NCI-H2107 treated with DMSO at 0.1 percent for 48 hours (cell line): ENCODE measurements around the gene GTF3C1.
"Not testable (repeated sequence)": the region's sequence is repeated elsewhere in the genome, so short reads cannot be mapped to it uniquely, and the experiment has no call there.

ENCODE experiments used
- DNase-seq: peaks from one replicate; lab custom pipeline; 2025; ENCODE audit not compliant: unreplicated experiment; lab: John Stamatoyannopoulos, UW

GTF3C1 gene, protein sequence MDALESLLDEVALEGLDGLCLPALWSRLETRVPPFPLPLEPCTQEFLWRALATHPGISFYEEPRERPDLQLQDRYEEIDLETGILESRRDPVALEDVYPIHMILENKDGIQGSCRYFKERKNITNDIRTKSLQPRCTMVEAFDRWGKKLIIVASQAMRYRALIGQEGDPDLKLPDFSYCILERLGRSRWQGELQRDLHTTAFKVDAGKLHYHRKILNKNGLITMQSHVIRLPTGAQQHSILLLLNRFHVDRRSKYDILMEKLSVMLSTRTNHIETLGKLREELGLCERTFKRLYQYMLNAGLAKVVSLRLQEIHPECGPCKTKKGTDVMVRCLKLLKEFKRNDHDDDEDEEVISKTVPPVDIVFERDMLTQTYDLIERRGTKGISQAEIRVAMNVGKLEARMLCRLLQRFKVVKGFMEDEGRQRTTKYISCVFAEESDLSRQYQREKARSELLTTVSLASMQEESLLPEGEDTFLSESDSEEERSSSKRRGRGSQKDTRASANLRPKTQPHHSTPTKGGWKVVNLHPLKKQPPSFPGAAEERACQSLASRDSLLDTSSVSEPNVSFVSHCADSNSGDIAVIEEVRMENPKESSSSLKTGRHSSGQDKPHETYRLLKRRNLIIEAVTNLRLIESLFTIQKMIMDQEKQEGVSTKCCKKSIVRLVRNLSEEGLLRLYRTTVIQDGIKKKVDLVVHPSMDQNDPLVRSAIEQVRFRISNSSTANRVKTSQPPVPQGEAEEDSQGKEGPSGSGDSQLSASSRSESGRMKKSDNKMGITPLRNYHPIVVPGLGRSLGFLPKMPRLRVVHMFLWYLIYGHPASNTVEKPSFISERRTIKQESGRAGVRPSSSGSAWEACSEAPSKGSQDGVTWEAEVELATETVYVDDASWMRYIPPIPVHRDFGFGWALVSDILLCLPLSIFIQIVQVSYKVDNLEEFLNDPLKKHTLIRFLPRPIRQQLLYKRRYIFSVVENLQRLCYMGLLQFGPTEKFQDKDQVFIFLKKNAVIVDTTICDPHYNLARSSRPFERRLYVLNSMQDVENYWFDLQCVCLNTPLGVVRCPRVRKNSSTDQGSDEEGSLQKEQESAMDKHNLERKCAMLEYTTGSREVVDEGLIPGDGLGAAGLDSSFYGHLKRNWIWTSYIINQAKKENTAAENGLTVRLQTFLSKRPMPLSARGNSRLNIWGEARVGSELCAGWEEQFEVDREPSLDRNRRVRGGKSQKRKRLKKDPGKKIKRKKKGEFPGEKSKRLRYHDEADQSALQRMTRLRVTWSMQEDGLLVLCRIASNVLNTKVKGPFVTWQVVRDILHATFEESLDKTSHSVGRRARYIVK (N-terminal part only)

DNA sequence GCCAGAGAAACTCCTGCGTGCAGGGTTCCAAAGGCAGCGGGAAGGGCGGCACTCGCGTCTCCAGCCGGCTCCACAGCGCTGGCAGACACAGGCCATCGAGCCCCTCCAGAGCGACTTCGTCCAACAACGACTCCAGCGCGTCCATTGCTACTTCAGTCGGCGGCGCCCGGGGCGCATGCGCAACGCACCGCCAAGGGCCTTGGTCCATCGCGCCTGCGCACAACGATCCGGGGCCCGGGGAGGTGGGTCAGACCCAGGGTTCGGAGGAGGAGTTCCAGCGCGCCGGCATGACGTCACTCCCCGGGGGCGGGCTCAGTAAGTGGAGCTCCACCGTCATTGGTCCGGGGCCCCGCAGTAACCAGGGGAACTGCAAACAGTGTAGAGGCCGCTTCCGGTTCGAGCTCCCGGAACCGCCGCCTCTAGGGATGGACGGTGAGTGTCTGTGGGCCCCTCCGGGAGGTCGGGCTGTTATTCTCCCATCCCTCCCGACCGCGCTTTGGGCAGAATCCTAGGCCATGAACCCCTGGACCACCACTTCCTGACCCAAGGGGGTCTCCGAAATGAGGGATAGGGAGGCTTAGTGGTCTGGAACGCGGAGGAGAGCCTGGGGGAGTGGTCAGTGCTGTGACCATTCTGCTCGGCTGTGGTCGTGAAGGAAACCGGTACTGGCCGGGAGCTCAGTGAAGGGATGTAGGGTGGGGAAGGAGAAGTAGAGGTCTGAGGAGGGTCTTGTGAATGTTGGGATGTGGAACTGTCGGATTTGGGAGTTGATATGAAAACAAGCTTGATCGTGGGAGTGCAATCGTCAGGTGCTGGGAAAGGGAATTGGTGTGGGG, at the start of gene GTF3C1, which contains the start of gene KATNIP:
Gene GTF3C1 (minus strand): TSS at position 168 of the 836 bp plus-strand sequence. CDS start 23 bp downstream, at position 145.
Gene KATNIP (plus strand): TSS at position 399 of the 836 bp plus-strand sequence. CDS start 27 bp downstream, at position 426.
- peak; percentile 88 for DNase-seq

DNA sequence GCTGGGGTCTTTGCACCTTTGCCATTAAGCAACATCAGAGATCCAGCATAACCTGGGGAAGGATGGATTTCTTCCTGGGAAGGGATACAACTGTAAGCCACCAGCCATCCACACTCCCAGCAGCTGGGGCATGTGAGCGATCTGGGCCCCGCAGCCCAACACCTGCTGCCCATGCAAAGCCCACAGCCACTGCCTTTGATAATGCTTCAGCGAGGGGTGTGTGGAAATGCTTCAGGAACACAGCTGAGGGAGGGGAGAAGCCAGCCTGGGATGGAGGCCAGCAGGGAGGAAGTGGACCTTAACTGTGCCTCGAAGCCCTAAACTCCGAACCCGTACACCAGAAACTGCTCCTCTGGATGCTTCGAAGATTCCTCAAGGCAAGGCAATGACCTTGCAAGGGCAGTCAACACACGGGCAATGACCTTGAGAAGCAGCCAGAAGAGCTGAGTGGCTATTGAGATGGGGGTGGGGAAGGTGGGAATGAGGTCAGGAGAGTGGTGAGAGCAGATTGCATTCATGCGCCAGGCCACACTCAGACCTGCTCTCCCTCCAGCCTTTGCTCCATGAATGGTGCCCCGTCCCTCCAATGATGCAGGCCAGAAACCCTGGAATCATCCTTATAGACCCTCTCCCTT, 49.3 kb upstream of the GTF3C1 start:
- DNase-seq, result no peak

DNA sequence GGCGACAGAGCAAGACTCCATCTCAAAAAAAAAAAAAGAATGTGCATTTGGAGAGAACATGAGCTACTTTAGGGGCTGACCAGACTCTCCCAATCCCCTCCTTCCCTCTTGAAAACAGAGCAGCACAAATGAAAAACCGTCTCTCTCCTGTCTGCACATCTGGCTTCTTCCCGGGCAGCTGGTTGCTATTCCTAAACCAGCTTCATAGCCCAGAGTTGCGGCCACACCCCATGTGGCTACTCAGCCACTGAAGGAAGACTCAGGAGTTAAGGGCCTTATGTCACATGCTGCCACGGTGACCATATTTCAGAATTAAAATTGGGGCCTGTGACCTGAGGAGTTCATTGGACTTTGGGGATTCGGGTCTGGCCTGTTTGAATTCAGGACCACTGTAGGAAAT, 48.5 kb upstream of the GTF3C1 start:
- no peak for DNase-seq

DNA sequence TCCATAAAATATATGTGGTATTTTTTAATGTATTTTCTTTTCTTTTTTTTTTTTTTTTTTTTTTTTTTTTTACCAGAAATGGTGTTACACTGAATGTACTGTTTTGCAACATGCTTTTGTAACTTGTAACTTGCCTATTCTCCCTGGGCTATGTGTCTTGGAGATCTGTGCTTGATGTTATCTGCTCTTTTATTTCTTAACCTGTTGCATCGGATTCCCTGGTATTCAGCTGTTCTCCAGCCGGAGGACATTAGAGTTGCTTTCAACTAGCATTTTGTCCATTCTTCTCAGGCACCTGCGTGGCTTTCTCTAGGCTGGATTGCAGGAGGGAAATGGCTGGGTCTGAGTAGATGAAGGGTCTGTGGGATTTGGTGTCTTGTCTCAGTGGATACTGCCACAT, 47.6 kb upstream of the GTF3C1 start:
- no peak for DNase-seq

DNA sequence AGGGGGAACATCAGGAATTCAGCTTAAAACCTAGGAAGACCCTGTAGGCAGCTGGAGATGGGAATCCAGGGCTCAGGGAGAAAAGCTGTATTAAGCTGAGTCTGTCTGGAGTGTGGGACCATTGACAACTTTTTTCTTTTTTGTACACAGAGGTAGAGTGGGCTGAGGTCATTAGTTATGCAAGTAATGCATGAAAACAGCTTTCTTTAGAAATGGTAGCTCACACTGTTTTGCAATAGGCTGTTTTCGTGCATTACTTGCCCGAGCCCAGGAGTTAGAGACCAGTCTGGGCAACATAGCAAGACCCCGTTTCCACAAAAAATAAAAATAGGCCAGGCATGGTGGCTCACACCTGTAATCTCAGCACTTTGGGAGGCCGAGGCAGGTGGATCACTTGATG, 46.7 kb upstream of the GTF3C1 start:
- DNase-seq, result no peak

DNA sequence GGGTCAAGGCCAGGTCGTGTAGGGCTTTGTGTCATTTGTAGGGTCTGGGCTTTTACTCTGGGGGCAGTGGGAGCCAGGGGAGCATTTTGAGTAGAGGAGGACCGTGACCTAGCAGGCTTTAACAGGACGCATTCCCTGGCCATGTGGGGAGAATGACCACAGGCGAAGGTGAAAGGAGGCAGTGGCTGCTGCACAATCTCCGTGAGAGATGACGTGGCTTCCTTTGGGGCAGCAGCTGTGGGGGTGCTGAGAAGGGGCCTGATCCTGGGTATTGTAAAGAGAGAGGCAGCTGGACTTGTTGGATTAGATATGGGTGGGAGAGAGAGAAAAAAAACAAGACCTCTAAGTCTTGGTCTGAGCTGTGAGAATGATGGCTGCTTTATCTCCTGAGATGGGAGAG, 46.3 kb upstream of the GTF3C1 start:
- DNase-seq, result no peak

DNA sequence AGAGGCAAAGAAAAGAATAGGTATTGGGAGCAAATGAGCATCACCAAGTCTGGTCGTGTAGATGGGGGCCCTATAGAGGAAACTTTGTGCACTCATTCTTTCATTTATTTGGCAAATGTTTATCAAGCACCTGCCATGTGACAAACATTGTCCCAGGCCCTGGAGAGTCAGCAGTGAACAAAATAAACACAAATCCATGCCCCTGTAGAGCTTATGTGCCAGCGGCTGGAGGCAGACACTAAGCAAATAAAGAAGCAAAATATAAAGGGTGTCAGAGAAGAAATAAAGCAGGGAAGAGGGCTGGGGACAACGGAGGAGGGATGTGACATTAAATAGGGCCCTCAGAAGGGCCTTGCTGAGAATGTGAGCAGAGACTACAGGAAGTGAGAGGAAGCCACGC, 45.8 kb upstream of the GTF3C1 start:
- DNase-seq, result no peak

DNA sequence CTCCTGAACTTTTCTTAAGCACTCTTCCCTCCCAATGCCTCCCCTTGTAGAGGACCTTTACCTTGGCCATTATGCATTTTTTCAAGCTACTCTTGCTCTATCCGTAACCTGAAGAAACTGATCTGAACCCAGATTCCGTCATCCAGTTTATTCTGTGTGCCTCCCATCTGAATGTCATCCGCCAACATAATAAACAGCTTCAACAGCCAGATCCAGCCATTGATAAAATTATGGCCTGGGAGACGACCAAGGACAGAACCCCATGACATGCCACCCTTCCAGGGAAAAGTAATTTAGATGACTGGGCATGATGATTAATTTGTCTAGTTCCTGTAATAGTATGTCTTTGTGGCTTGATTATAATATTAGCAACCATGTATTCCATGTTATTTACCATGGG, 42.1 kb upstream of the GTF3C1 start:
- no peak for DNase-seq

DNA sequence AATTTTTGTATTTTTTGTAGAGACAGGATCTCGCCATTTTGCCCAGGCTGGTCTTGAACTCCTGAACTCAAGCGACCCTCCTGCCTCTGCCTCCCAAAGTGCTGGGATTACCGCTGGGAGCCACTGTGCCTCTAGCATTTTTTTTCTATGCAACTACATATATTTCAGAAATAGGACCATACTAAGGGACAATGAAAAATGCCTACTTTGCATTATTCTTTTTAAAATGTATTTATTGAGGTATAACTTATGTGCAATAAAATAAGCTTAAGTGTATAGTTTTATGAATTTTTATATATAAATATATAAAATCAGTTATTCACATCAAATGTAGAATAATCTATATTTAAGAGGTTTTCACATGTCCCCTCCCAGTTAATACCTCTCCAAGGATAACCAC, 38.3 kb upstream of the GTF3C1 start:
- DNase-seq, result no peak

DNA sequence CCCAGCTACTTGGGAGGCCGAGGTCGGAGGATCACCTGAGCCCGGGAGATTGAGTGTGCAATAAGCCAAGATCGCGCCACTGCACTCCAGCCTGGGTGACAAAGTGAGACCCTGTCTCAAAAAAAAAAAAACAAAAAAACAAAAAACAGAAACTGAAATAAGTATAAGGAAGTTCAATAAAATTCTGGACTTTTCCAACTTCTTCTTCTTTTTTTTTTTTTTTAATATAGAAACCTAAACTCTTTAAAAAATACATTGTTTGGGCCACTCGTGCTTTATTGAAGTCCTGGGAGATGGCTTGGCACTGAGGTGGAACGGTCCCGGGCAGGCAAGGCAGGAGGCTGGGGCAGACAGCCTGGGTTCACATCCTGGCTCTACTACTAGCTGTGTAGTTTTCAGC, 37.0 kb upstream of the GTF3C1 start:
- DNase-seq, result no peak

DNA sequence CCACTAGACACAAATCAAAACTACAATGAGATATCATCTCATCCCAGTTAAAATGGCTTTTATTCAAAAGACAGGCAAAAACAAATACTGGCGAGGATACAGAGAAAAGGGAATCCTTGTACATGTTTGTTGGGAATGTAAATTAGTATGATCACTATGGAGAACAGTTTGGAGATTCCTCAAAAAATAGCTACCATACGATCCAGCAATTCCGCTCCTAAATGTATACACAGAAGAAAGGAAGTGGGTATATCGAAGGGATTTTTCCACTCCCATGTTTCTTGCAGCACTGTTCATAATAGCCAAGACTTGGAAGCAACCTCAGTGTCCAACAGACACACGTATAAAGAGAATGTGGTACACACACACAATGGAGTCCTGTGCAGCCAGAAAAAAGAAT, 35.5 kb upstream of the GTF3C1 start:
- DNase-seq, result no peak

DNA sequence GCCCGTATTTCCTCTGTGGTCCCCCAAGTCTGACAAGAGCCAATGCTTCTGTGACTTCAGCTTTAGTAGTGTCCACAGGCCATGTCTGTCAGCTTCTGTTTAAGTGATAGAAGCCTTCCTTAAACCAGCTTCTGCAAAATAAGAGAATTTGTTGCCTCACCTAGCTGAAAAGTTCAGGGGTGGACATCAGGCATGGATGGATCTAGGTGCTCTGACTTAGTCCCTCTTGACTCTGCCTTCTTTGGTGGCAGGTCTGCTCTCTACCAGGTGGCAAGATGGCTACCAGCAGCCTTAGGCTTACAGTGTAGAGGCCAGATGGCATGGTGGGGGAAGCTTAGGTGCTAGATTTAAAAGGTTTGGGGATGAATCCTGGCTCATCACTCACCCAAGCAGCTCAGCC, 33.9 kb upstream of the GTF3C1 start:
- no peak for DNase-seq

DNA sequence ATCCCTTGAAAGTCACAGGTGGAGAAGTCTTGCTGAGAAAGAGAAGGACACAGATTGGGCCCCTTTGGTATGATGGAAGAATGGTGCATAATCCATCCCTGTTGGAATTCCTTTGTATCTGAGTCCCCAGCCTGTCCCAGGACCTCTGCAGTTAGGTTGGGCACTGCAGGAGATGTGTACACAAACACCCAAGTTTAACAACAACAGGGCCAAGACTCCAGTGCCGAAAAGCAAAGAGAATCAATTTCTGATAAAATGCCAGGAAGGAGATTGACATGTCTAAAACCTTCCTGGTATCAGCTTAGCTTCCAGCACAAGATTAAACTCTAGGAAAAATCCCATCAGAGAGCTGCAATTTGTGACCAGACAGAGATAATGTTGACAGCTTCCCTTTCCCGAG, 33.2 kb upstream of the GTF3C1 start:
- DNase-seq, result no peak

DNA sequence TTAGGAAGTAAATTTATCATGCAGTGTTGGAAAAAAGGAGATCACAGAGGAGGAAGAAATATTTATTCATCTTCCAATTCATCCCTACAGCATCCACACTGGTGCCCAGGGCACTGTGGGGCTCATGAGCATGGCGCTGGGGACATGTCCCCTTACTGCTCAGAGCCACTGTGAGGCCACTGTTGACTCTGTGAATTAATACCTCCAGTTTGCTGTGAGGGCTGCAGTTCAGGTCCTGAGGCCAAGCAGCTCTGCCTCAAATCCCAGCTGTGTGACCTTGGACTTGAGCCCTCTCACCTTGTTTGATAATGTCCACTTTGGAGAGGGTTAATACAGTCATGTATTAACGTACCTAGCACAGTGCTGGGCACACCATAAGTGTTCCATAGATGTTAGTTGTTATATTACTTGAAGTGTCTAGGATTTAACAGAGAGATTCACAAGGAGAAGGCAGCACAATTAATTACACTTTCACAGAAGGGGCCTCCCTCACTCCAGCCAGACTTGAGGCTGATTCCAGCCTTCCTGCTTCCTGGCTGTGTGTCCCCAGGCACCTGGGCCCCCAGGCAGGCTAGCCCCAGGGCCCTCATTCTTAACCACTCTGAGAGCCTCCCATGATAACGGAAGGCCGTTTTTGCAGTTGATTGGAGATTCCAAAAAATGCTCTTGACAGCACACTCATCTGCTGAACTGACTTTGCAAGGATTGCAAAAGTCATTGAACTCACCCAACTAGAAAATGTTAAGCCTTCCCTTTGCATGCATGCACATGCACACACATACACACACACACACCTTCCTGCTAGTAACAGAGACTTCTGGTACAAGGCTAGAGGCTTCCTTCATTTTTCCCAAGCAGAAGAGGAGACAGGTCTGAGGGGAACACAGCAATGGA, 29.6 kb upstream of the GTF3C1 start:
- DNase-seq, result no peak

DNA sequence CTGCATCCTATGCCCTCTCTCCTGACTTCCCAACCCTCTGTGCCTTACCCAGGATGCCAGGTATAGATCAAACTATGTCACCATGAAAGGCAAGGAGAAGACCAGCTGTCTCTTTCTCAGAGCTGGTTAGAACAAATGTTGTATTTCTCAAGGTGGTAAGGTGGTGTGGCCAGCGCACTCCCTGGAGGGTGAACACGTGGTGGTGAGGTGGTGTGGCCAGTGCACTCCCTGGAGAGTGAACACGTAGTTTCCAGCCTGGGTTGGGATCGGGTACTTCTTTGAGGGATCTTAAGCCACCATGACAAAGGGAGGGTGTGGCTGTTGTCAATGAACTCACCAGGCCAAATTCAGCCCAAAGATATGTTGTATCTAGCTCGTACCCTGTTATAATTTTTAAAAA, 27.0 kb upstream of the GTF3C1 start:
- DNase-seq, result no peak

DNA sequence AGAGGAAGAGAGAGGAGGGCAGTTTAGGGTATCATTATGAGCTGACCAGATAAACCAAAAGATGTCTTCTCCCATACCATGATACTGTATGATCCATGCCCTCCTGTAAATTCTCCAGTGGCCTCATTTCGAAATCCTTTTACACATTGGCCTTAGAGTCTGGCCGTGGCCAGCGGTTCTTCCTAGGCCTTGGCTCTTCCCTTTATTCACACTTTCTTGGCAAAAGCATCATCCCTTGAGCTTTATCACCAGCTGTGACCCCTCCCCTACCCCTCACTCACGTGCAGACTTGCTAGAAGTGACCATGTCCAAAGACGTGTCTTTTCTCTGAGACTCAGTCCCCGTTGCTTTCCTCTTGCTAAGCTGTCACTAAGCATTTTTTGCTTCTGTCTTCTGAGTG, 23.0 kb upstream of the GTF3C1 start:
- DNase-seq, result no peak

DNA sequence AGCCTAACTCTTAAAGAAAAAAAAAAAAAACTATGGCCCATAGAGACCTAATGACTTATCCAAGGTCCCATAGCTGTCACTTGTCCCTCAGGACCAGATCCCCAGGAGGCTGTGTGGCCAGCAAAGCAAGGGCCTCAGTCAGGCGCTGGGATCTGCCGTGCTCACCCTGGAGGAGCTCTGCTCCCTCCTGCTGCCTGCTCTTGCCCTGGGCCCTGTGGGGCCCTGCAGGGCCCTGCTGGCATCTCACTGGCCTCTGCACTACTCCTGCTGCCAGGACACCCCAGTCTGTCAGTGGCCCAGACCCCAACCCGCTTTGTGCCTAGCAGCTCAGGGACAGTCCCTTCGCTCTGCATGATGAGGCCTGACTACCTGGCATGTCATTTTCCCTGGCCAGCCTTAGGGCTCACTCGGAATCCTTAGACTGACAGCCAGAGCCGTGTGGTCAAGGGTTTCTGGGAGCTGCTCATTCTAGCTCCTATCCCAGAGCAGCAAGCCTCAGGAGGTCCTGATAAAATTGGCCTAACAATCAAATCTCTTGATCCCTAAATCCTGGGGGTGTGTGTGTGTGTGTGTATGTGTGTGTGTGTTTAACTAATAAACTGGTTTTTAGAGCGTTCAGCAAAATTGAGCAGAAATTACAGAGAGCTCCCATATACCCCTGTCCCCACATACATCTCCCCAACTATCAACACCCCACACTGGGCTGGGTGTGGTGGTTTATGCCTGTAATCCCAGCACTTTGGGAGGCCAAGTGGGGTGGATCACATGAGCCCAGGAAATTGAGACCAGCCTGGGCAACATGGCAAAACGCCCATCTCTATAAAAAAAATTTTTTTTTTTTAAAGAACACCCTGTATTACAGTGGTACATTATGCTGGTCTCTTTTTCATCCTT, 22.0 kb upstream of the GTF3C1 start:
- no peak for DNase-seq

DNA sequence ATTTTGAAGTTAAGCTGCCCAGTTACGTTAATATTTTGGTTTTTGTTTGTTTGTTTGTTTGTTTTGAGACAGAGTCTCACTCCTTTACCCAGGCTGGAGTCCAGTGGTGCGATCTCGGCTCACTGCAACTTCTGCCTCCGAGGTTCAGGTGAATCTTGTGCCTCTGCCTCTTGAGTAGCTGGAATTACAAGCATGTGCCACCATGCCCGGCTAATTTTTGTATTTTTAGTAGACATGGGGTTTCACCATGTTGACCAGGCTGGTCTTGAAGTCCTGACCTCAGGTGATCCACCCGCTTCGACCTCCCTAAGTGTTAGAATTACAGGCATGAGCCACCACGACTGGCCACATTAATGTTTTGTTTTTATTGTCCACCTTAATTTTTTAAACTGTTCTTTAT, 21.3 kb upstream of the GTF3C1 start:
- DNase-seq, result not testable (repeated sequence)
